A673 (cell line): Measurements from ENCODE around the gene BBS9.

ENCODE experiments used
- EZH2 ChIP-seq: fragments of 200-600 bp; sonication (generic); IDR thresholded peaks from 2 replicates; pipeline ENCODE4 v1.6.1; 2017; ENCODE audit warnings: borderline replicate concordance, low read depth, mild to moderate bottlenecking, mixed read lengths, antibody characterized with exemption, low read length; ENCODE audit not compliant: poor library complexity, severe bottlenecking
- TF ChIP-seq, protein P1 (sequence below): fragments of 300-800, 200-600 bp; sonication (generic); conservative IDR thresholded peaks from 2 replicates; pipeline ENCODE4 v1.5.1; 2017; ENCODE audit warnings: low read depth, mild to moderate bottlenecking, antibody characterized with exemption, low read length, moderate library complexity, mixed read lengths

DNA sequence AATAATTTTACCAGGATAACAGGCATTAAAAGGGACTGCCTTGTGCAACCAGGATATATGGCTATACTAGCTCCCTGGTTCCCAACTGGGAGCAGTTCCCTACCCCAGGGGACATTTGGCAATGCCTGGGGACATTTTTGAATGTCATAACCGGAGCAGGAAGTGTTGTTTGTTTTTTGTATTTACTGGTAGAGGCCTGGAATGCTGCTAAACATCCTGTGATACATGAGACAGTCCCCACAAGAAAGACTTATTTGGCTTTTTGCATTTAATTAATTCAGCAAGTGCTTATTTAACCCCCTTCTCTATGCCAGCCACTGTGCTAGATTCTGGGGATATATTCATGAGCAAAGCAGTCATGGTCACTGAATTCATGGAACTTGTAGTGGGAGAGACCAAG is 181.2 kb downstream of the BBS9 start:
- TF ChIP-seq, protein P1, sequence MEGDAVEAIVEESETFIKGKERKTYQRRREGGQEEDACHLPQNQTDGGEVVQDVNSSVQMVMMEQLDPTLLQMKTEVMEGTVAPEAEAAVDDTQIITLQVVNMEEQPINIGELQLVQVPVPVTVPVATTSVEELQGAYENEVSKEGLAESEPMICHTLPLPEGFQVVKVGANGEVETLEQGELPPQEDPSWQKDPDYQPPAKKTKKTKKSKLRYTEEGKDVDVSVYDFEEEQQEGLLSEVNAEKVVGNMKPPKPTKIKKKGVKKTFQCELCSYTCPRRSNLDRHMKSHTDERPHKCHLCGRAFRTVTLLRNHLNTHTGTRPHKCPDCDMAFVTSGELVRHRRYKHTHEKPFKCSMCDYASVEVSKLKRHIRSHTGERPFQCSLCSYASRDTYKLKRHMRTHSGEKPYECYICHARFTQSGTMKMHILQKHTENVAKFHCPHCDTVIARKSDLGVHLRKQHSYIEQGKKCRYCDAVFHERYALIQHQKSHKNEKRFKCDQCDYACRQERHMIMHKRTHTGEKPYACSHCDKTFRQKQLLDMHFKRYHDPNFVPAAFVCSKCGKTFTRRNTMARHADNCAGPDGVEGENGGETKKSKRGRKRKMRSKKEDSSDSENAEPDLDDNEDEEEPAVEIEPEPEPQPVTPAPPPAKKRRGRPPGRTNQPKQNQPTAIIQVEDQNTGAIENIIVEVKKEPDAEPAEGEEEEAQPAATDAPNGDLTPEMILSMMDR: no peak
- no peak for TF ChIP-seq EZH2
